IMR-90 (cell line): ENCODE results near the gene ITGB1BP1. TPM values are rescaled to one million over a fixed set of nuclear protein-coding genes. Genes with fewer than 3 reads are reported as not detected.

Source experiments
- ATAC-seq: fragments of 200-7000 bp; cut with Tn5 transposase; 2 replicates; pipeline ENCODE4 v1.9.1; 2020; ENCODE audit warnings: low read depth, mild to moderate bottlenecking, moderate library complexity
- BruUV-seq: library from RNA; stranded (reverse); fragments of 400-500 nt; replicated peaks from 2 replicates; lab custom pipeline; 2021; lab: Mats Ljungman, UMichigan
- CTCF ChIA-PET: fragments of 300-600 bp; formaldehyde crosslinking; extraction: SDS; loops from one replicate; lab custom pipeline; 2021; ENCODE audit warnings: antibody characterized with exemption; lab: Yijun Ruan, JAX
- POLR2A ChIA-PET: fragments of 300-600 bp; sonication (Branson Sonifier 250); formaldehyde crosslinking; loops from one replicate; lab custom pipeline; 2022; ENCODE audit warnings: antibody characterized with exemption; ENCODE audit not compliant: unreplicated experiment; lab: Charles Lee
- DNase-seq: peaks from one replicate; pipeline ENCODE4 v3.0.0; 2013
- H2AFZ ChIP-seq: replicated peaks from 2 replicates; pipeline ENCODE3; 2013; ENCODE audit warnings: low read length, mild to moderate bottlenecking; ENCODE audit not compliant: poor library complexity
- H2AK5ac ChIP-seq: 2 replicates; pipeline ENCODE4 v1.6.1; 2013; ENCODE audit warnings: low read depth, low read length, inconsistent platforms
- H2AK9ac ChIP-seq: replicated peaks from 2 replicates; pipeline ENCODE3; 2013; ENCODE audit warnings: mild to moderate bottlenecking, low read depth, low read length, moderate library complexity; ENCODE audit not compliant: poor library complexity
- H2BK120ac ChIP-seq: 2 replicates; pipeline ENCODE4 v1.6.1; 2013; ENCODE audit warnings: low read depth, low read length, inconsistent platforms
- H2BK15ac ChIP-seq: 3 replicates; pipeline ENCODE4 v1.6.1; 2013; ENCODE audit warnings: low read depth, low read length, inconsistent platforms
- H2BK20ac ChIP-seq: 2 replicates; pipeline ENCODE4 v1.6.1; 2013; ENCODE audit warnings: low read depth, mild to moderate bottlenecking, inconsistent platforms, low read length, moderate library complexity
- H2BK5ac ChIP-seq: 2 replicates; pipeline ENCODE4 v1.6.1; 2013; ENCODE audit warnings: mild to moderate bottlenecking, low read depth, low read length, inconsistent platforms; ENCODE audit not compliant: poor library complexity, severe bottlenecking
- H3K14ac ChIP-seq: replicated peaks from 2 replicates; pipeline ENCODE4 v1.6.1; 2013; ENCODE audit warnings: low read depth, low read length, inconsistent platforms
- H3K18ac ChIP-seq: 2 replicates; pipeline ENCODE4 v1.6.1; 2013; ENCODE audit warnings: low read depth, low read length, control low read depth
- H3K23ac ChIP-seq: 2 replicates; pipeline ENCODE4 v1.6.1; 2013; ENCODE audit warnings: low read depth, low read length, inconsistent platforms
- H3K27ac ChIP-seq: 2 replicates; pipeline ENCODE4 v1.5.1; 2013; ENCODE audit warnings: mild to moderate bottlenecking, control low read depth, low read length; ENCODE audit not compliant: insufficient read depth
- H3K27me3 ChIP-seq: 2 replicates; pipeline ENCODE4 v1.6.1; 2013; ENCODE audit warnings: low read length; ENCODE audit not compliant: control insufficient read depth, insufficient read depth
- H3K36me3 ChIP-seq: 2 replicates; pipeline ENCODE4 v1.6.1; 2013; ENCODE audit warnings: low read length, mixed read lengths; ENCODE audit not compliant: control insufficient read depth, insufficient read depth
- H3K4ac ChIP-seq: 2 replicates; pipeline ENCODE4 v1.6.1; 2013; ENCODE audit warnings: low read depth, low read length, inconsistent platforms
- H3K4me1 ChIP-seq: 2 replicates; pipeline ENCODE4 v1.6.1; 2013; ENCODE audit warnings: low read length, mixed read lengths; ENCODE audit not compliant: control insufficient read depth, insufficient read depth
- H3K4me2 ChIP-seq: 2 replicates; pipeline ENCODE4 v1.6.1; 2013; ENCODE audit warnings: low read depth, mild to moderate bottlenecking, control low read depth, low read length, moderate library complexity
- H3K4me3 ChIP-seq: 2 replicates; pipeline ENCODE4 v1.5.1; 2013; ENCODE audit warnings: low read depth, mild to moderate bottlenecking, control low read depth, low read length, moderate library complexity; ENCODE audit not compliant: insufficient read depth
- H3K56ac ChIP-seq: 2 replicates; pipeline ENCODE4 v1.6.1; 2013; ENCODE audit warnings: low read length, inconsistent platforms; ENCODE audit not compliant: insufficient read depth; ENCODE audit errors: extremely low read depth
- H3K79me1 ChIP-seq, 2 experiments: 2 replicates each; pipeline ENCODE4 v1.6.1; 2013; ENCODE audit warnings: low read length in 2 of 2, inconsistent platforms in 1 of 2, low read depth in 1 of 2
- H3K9ac ChIP-seq: 2 replicates; pipeline ENCODE4 v1.6.1; 2013; ENCODE audit warnings: low read depth, low read length, control low read depth
- H3K9me1 ChIP-seq: 2 replicates; pipeline ENCODE4 v1.6.1; 2013; ENCODE audit warnings: low read length, inconsistent platforms; ENCODE audit not compliant: insufficient read depth
- H3K9me3 ChIP-seq: 2 replicates; pipeline ENCODE4 v1.6.1; 2013; ENCODE audit warnings: low read length; ENCODE audit not compliant: control insufficient read depth, insufficient read depth
- H4K20me1 ChIP-seq: 2 replicates; pipeline ENCODE4 v1.6.1; 2013; ENCODE audit warnings: low read length, inconsistent platforms; ENCODE audit not compliant: insufficient read depth
- H4K5ac ChIP-seq: 2 replicates; pipeline ENCODE4 v1.6.1; 2013; ENCODE audit warnings: mild to moderate bottlenecking, low read depth, low read length, control low read depth
- H4K8ac ChIP-seq, 2 experiments: 2 replicates each; pipeline ENCODE4 v1.6.1; 2013; ENCODE audit warnings: low read depth in 2 of 2, low read length in 2 of 2, control low read depth in 1 of 2, inconsistent platforms in 1 of 2
- H4K91ac ChIP-seq: 2 replicates; pipeline ENCODE4 v1.6.1; 2013; ENCODE audit warnings: low read depth, low read length, inconsistent platforms; ENCODE audit not compliant: insufficient read depth
- BHLHE40 ChIP-seq: fragments of 150-350 bp; IDR thresholded peaks from 2 replicates; pipeline ENCODE4 v1.6.1; 2016; ENCODE audit warnings: mild to moderate bottlenecking, low read depth, low read length
- CEBPB ChIP-seq: IDR thresholded peaks from 2 replicates; pipeline ENCODE4 v1.6.1; 2012; ENCODE audit warnings: low read depth, low read length, improper control_type of control experiment
- CHD1 ChIP-seq: IDR thresholded peaks from 2 replicates; pipeline ENCODE4 v1.6.1; 2012; ENCODE audit warnings: low read depth, low read length, improper control_type of control experiment
- CTCF ChIP-seq: conservative IDR thresholded peaks from 2 replicates; pipeline ENCODE4 v1.5.1; 2012; ENCODE audit warnings: mild to moderate bottlenecking, low read depth, low read length, improper control_type of control experiment
- ELK1 ChIP-seq: fragments of 150-350 bp; IDR thresholded peaks from 2 replicates; pipeline ENCODE4 v1.6.1; 2016; ENCODE audit warnings: low read depth, mild to moderate bottlenecking, low read length, moderate library complexity, borderline replicate concordance
- FOS ChIP-seq: fragments of 150-350 bp; IDR thresholded peaks from 2 replicates; pipeline ENCODE4 v1.6.1; 2016; ENCODE audit warnings: low read depth, low read length
- MAFK ChIP-seq: IDR thresholded peaks from 2 replicates; pipeline ENCODE4 v1.6.1; 2012; ENCODE audit warnings: low read depth, low read length, improper control_type of control experiment
- MAZ ChIP-seq: IDR thresholded peaks from 2 replicates; pipeline ENCODE4 v1.6.1; 2012; ENCODE audit warnings: low read depth, mild to moderate bottlenecking, low read length, improper control_type of control experiment, moderate library complexity, borderline replicate concordance
- MXI1 ChIP-seq: IDR thresholded peaks from 2 replicates; pipeline ENCODE4 v1.6.1; 2012; ENCODE audit warnings: low read depth, mild to moderate bottlenecking, low read length, moderate library complexity, borderline replicate concordance
- NFE2L2 ChIP-seq: fragments of 150-350 bp; IDR thresholded peaks from 2 replicates; pipeline ENCODE4 v1.6.1; 2016; ENCODE audit warnings: low read depth, mild to moderate bottlenecking, low read length
- POLR2A ChIP-seq: IDR thresholded peaks from 2 replicates; pipeline ENCODE4 v1.6.1; 2012; ENCODE audit warnings: mild to moderate bottlenecking, low read depth, low read length
- RAD21 ChIP-seq: IDR thresholded peaks from 2 replicates; pipeline ENCODE4 v1.6.1; 2012; ENCODE audit warnings: low read length, improper control_type of control experiment
- RCOR1 ChIP-seq: IDR thresholded peaks from 2 replicates; pipeline ENCODE4 v1.6.1; 2012; ENCODE audit warnings: mild to moderate bottlenecking, low read length, improper control_type of control experiment; ENCODE audit not compliant: insufficient replicate concordance
- RFX5 ChIP-seq: IDR thresholded peaks from 2 replicates; pipeline ENCODE4 v1.8.0; 2012; ENCODE audit warnings: low read depth, mild to moderate bottlenecking, low read length, moderate library complexity
- SMC3 ChIP-seq: fragments of 150-350 bp; IDR thresholded peaks from 2 replicates; pipeline ENCODE4 v1.6.1; 2016; ENCODE audit warnings: low read depth, mild to moderate bottlenecking, antibody characterized with exemption, low read length, moderate library complexity
- USF2 ChIP-seq: fragments of 150-350 bp; IDR thresholded peaks from 2 replicates; pipeline ENCODE4 v1.6.1; 2017; ENCODE audit warnings: mild to moderate bottlenecking, antibody characterized with exemption, low read length, low read depth
- WGBS, 2 experiments: methylation state at CpG; one replicate each; pipeline versions ENCODE4 v1.1.5 to v1.1.7; 2013; ENCODE audit warnings: missing lambda C conversion rate in 2 of 2; ENCODE audit not compliant: insufficient read length in 1 of 2; ENCODE audit errors: extremely low coverage in 2 of 2; 5-methylcytosine and 5-hydroxymethylcytosine counted together
- dilution Hi-C: fragments of 300-500 bp; cut with HindIII; formaldehyde crosslinking; loops from one replicate; pipeline ENCODE4 v1.14.3; 2018; ENCODE audit warnings: low sequenced_read_pairs; ENCODE audit not compliant: unreplicated experiment
- in situ Hi-C: fragments of 300-500 bp; cut with MboI; formaldehyde crosslinking; loops from 3 replicates; pipeline ENCODE4 v1.14.3; 2019; ENCODE audit warnings: low sequenced_read_pairs, inconsistent platforms, mixed read lengths
- intact Hi-C: fragments of 100-400 bp; cut with micrococcal nuclease; formaldehyde crosslinking; loops from 2 replicates; pipeline ENCODE4 v1.10.0; 2022
- polyA plus RNA-seq, 3 experiments: library from polyadenylated mRNA; depleted of rRNA; stranded (reverse); fragments of >200 nt; gene quantifications; 2 replicates each; pipeline ENCODE4 v1.2.3, GENCODE V29; 2012; ENCODE audit warnings: low replicate concordance in 1 of 3
- total RNA-seq: library from RNA; depleted of rRNA; stranded (reverse); fragments of >200 nt; gene quantifications from 2 replicates; pipeline ENCODE4 v1.2.3, GENCODE V29; 2012

Gene ITGB1BP1
- total and polyA plus RNA-seq, 2 of the 4 experiments (the other 2 are of a cell fraction), result 48.6 to 88.1 TPM

- CTCF ChIA-PET, result no interaction called here
- WGBS, 2 experiments, result 76% methylated on average over 5 of the region's 11 CpGs; no CpG with 5 or more reads in 1 of the 2 experiments
- Histone ChIP-seq H2BK15ac (no peak overlapping the region), H4K20me1 (peaks cover 4% of the 10 kb centered on the region), H3K79me1 (peaks cover 0 to 61% of the 10 kb centered on the region in 2 experiments; a peak in 3 of 4 replicates), H3K27me3 (no peaks in the 10 kb centered on the region), H3K18ac (no peak overlapping the region), H3K9me3 (no peaks in the 10 kb centered on the region), H2AK5ac (no peak overlapping the region), H2AFZ (no peak overlapping the region), H3K36me3 (peaks cover 48% of the 10 kb centered on the region), H2AK9ac (no peak overlapping the region), H2BK120ac (no peak overlapping the region), H4K91ac (no peak overlapping the region), H4K8ac (no peak overlapping the region), H3K4ac (no peak overlapping the region), H2BK5ac (no peak overlapping the region), H2BK20ac (no peak overlapping the region), H3K4me2 (no peak overlapping the region), H3K9ac (no peak overlapping the region), H3K9me1 (peaks cover 18% of the 10 kb centered on the region), H3K14ac (no peak overlapping the region), H3K4me3 (no peak overlapping the region), H3K4me1 (peaks cover 7% of the 10 kb centered on the region), H3K56ac (no peak overlapping the region), H3K27ac (no peak overlapping the region), H3K23ac (no peak overlapping the region), H4K5ac (no peak overlapping the region)
- POLR2A ChIA-PET, result no interaction called here
- dilution Hi-C loops (no loop called here), in situ Hi-C loops (no loop called here), intact Hi-C loops (no loop called here)
- no TSS peak for BruUV-seq
- DNase-seq (no peak), ATAC-seq (no peak)
- TF ChIP-seq RFX5, result no peak
- no peak for TF ChIP-seq FOS
- TF ChIP-seq CHD1, result no peak
- no peak for TF ChIP-seq CEBPB
- no peak for TF ChIP-seq MXI1
- no peak for TF ChIP-seq USF2
- TF ChIP-seq RAD21, result no peak
- TF ChIP-seq ELK1, result no peak
- TF ChIP-seq MAZ, result no peak
- no peak for TF ChIP-seq BHLHE40
- TF ChIP-seq CTCF, result no peak
- no peak for TF ChIP-seq MAFK
- no peak for TF ChIP-seq SMC3
- TF ChIP-seq POLR2A, result no peak
- TF ChIP-seq NFE2L2, result no peak
- no peak for TF ChIP-seq RCOR1
Measured at GRCh38 chr2:9388199-9388681, 35.1 kb downstream of the ITGB1BP1 start.
